ENCODE data around the gene DNAAF9. TPM values are rescaled to one million over a fixed set of nuclear protein-coding genes. Genes with fewer than 3 reads are reported as not detected.

Gene DNAAF9
- total RNA-seq, result 1 to 10 TPM; 4.1 to 6.9 (median 4.8) TPM
- total RNA-seq (2013), result 5.2 TPM

GRCh38 chr20:3407040-3407770 is at the start of gene DNAAF9:
Gene DNAAF9, minus strand, starts transcription at chr20:3407669. Its CDS starts 112 bp downstream, at chr20:3407557.
- H3K9me3 Mint-ChIP-seq, result no peaks in the 10 kb centered on the region
- TF ChIP-seq CTCF (IDR thresholded peaks at IDR 0.05), result no peak
- DNase-seq, result peak; percentile 48 to 77

GRCh38 chr20:3456648-3457047 is 49.2 kb upstream of the DNAAF9 start:
- no peaks in the 10 kb centered on the region for H3K4me1 ChIP-seq (ENCODE audit: control insufficient read depth, insufficient read depth, low read length)
- ATAC-seq, result no peak
- H3K36me3 ChIP-seq (ENCODE audit: control insufficient read depth, insufficient read depth, low read length), result no peaks in the 10 kb centered on the region
- intact Hi-C loops (cut with micrococcal nuclease), result no loop called here
- no peak overlapping the region for H3K4me3 ChIP-seq (ENCODE audit: low read length)
- no peaks in the 10 kb centered on the region for H3K9me3 Mint-ChIP-seq
- H3K9me3 ChIP-seq (ENCODE audit: control insufficient read depth, insufficient read depth, low read length), result no peaks in the 10 kb centered on the region
- no peaks in the 10 kb centered on the region for H3K36me3 Mint-ChIP-seq
- peaks cover 11 to 15% of the 10 kb centered on the region in 2 donors for H3K27me3 Mint-ChIP-seq (ENCODE audit: low read depth in 2 of 2)
- H3K27ac ChIP-seq (ENCODE audit: low read length), result no peak overlapping the region
- no peak overlapping the region for H3K4me3 Mint-ChIP-seq
- DNase-seq, result no peak
- no peaks in the 10 kb centered on the region for H3K27me3 ChIP-seq (ENCODE audit: control insufficient read depth, insufficient read depth, low read length)
- H3K27ac Mint-ChIP-seq, result no peak overlapping the region
- no peaks in the 10 kb centered on the region for H3K4me1 Mint-ChIP-seq
- WGBS (ENCODE audit: insufficient coverage), result 74% methylated on average over 4 of the region's 4 CpGs
- no peak for TF ChIP-seq CTCF (IDR thresholded peaks at IDR 0.05)

More at GRCh38 chr20:3407040-3407770, at the start of gene DNAAF9:
- peaks cover 22% of the 10 kb centered on the region for H3K4me1 ChIP-seq (ENCODE audit: control insufficient read depth, insufficient read depth, low read length)
- Mint-ChIP-seq H3K36me3 (no peaks in the 10 kb centered on the region), H3K27me3 (ENCODE audit: low read depth in 2 of 2) (peaks cover 0 to 9% of the 10 kb centered on the region in 2 donors), H3K4me1 (peaks cover 30 to 32% of the 10 kb centered on the region in 2 donors), H3K27ac (peak within 1 kb of the TSS; percentile 81 to 87), H3K4me3 (peak within 1 kb of the TSS; percentile 98)
- intact Hi-C loops (cut with micrococcal nuclease), result no loop called here
- WGBS (ENCODE audit: insufficient coverage), result under 1% methylated on average over 71 of the region's 71 CpGs
- peak; percentile 56 to 74 (median 61) for ATAC-seq
- H3K27ac ChIP-seq (ENCODE audit: low read length), result peak within 1 kb of the TSS; percentile 66
- peaks cover under 1% of the 10 kb centered on the region for H3K27me3 ChIP-seq (ENCODE audit: control insufficient read depth, insufficient read depth, low read length)
- H3K9me3 ChIP-seq (ENCODE audit: control insufficient read depth, insufficient read depth, low read length), result no peaks in the 10 kb centered on the region
- peak within 1 kb of the TSS; percentile 74 for H3K4me3 ChIP-seq (ENCODE audit: low read length)
- H3K36me3 ChIP-seq (ENCODE audit: control insufficient read depth, insufficient read depth, low read length), result no peaks in the 10 kb centered on the region

GRCh38 chr20:3454831-3455230 is 47.4 kb upstream of the DNAAF9 start:
- Histone ChIP-seq H3K4me3 (ENCODE audit: low read length) (no peak overlapping the region), H3K4me1 (ENCODE audit: control insufficient read depth, insufficient read depth, low read length) (no peaks in the 10 kb centered on the region), H3K27ac (ENCODE audit: low read length) (no peak overlapping the region), H3K27me3 (ENCODE audit: control insufficient read depth, insufficient read depth, low read length) (no peaks in the 10 kb centered on the region), H3K36me3 (ENCODE audit: control insufficient read depth, insufficient read depth, low read length) (no peaks in the 10 kb centered on the region), H3K9me3 (ENCODE audit: control insufficient read depth, insufficient read depth, low read length) (no peaks in the 10 kb centered on the region)
- ATAC-seq, result no peak
- Mint-ChIP-seq H3K4me1 (no peaks in the 10 kb centered on the region), H3K27me3 (ENCODE audit: low read depth in 2 of 2) (peaks cover 11 to 12% of the 10 kb centered on the region in 2 donors), H3K27ac (no peak overlapping the region), H3K36me3 (no peaks in the 10 kb centered on the region), H3K9me3 (no peaks in the 10 kb centered on the region), H3K4me3 (no peak overlapping the region)
- 85% methylated on average over 5 of the region's 5 CpGs for WGBS (ENCODE audit: insufficient coverage)
- intact Hi-C loops (cut with micrococcal nuclease), result no loop called here
- no peak for DNase-seq
- TF ChIP-seq CTCF (IDR thresholded peaks at IDR 0.05), result no peak
